HG03103 (cell line): ENCODE data around the gene DAP3.
"Not testable (repeated sequence)": the region's sequence is repeated elsewhere in the genome, so short reads cannot be mapped to it uniquely, and the experiment has no call there.

Experiments
- ATAC-seq: cut with Tn5 transposase; IDR thresholded peaks from one replicate; pipeline ENCODE4 v1.9.1; 2021; ENCODE audit warnings: low read depth; ENCODE audit not compliant: unreplicated experiment

DAP3 gene

GRCh38 chr1:155689081-155689607 lies at the start of gene DAP3:
Gene DAP3 (plus strand): TSS chr1:155689091. CDS start chr1:155709780, 20,689 bp downstream.
- ATAC-seq = not testable (repeated sequence)

DNA sequence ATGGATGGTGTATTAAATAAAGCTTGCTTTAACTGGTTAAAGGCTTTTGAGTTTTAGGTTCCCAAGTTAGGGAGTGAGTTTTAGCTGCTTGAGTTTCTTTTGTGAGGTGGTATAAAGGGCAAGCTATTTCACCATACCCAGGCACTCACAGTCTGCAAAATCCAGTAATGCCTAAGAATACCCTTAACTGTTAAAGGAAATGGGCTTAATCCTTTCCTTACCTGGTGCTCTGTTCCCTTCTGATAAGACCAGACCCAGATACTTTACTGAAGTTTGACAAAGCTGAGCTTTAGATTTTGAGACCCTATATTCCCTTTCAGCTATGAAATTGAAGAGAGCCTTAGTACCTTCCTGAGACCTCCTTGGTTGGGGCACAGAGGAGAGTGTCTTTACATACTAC lies 48.5 kb upstream of the DAP3 start:
- no peak for ATAC-seq

- not testable (repeated sequence) for ATAC-seq
These were observed 46.2 kb upstream of the DAP3 start for GRCh38 chr1:155642559-155643180.

GRCh38 chr1:155643230-155643629 lies 45.7 kb upstream of the DAP3 start:
- ATAC-seq = no peak

GRCh38 chr1:155645034-155645598 lies 43.8 kb upstream of the DAP3 start:
- no peak for ATAC-seq

DNA sequence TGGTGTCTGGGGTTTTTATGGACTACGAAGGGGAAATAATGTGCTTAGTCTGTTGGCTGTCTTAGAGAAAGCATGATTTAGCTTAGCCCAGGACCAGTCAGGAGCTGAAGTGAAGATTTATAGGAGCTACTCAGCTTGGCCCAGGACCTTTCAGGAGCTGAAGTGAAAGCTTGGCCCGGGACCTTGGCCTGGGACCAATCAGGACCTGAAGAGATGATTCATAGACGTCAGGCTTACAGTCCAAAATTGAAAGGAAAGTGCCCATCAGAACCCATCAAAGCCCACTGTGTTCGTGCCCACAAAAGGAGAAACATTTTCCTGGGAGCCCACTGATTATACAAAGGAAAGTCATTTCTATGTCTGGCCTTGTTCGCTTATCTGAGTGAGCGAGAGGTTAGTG lies 43.2 kb upstream of the DAP3 start:
- ATAC-seq = no peak

GRCh38 chr1:155646307-155646706 lies 42.6 kb upstream of the DAP3 start:
- no peak for ATAC-seq

DNA sequence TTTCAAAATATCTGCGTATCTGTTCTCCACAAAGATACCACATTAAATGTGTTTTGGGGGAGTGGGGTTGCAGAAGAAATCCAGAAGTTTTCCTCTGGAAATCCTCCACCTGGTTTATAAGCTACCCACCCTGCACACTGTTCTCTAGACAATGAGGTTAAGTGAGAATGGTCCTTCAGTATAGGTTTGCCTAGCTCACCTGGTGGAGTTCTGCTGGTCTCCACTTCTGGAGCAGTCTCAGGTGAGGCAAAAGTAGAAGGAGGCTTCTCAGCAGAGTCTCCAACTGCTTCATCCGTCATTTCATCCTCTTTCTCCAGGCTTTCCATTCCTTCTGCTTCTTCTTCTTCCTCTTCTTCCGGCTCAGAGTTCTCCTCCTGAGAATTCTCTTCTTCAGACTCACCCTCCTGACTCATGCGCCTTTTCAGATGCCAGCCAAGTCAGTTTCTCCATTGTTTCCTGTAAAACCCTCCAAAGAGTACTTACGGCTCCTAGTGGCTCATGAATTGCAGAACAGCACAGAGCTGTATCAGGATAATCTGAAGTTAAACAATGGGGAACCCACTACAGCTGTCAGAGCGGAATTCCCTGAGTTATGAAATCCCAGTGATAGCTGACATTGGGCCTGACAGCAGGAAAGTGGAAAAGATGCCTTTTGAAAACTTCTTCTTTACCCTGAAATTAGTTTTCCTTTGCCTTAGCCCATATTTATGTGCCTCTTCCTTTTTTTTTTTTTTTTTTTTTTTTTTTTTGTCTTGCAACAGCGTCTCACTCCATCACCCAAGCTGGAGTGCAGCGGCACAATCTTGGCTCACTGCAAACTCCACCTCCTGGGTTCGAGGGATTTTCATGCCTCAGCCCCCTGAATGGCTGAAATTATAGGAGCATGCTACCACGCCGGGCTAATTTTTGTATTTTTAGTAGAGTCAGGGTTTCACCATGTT lies 40.4 kb upstream of the DAP3 start:
- ATAC-seq = no peak

- no peak for ATAC-seq
These were observed 39.2 kb upstream of the DAP3 start for GRCh38 chr1:155649676-155650075.

GRCh38 chr1:155650231-155650757 lies 38.6 kb upstream of the DAP3 start:
- ATAC-seq = no peak

DNA sequence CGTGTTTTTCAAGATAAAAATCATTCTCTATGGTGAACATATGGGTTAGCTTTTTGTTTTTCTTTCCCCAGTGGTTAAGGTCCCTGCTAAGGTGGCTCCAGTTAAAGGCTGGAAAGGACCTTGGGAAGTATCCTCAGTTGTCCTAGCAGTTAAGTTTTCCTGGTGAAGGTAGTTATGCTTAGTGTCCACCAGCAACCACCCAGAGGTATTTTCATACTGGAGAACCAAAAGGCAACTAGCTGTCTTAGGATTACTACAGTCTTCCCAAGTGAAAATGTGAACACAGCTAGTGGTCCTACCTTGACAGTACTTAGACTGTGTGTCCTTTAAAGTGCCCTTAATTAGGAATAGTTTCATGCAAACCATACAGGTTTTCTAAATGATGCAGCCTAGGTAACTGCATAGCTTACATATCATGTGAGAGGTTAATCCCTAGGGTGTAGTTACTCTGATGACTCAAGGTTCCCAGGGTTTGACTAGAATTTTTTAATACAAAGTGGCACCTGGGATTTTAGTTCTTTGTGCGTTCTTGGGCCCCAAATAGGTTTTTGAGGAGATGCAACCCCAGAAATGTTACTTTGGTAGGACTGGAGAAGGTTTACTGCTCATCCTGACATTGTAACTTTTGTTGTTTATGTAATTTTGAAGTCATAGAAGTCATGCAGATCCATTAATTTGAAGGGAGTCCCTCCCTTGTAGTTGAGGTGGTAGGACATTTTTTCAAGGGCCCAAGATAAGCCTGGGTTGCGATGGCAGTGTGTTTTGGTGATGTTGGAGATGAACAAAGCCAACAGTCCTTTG lies 36.8 kb upstream of the DAP3 start:
- no peak for ATAC-seq

GRCh38 chr1:155652951-155653350 lies 35.9 kb upstream of the DAP3 start:
- ATAC-seq = no peak

DNA sequence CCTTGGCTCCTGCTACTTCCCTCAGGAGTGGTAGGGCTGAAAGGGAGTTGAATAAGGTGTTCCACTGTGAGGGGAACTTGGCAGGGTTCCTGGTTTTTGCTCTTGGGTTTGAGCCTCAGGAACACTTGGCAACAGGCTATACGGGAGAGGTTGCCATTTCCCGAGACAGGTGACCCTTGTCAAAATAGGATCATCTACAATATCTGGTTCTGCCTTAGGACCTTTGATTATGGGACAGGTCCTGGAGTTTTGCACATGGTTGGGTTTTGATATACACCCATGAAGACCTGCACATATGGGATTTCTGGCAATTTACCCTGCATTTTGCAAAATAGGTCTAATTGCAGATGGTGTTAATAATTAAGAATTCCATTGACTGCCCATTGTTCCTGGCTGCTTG lies 31.4 kb upstream of the DAP3 start:
- no peak for ATAC-seq

DNA sequence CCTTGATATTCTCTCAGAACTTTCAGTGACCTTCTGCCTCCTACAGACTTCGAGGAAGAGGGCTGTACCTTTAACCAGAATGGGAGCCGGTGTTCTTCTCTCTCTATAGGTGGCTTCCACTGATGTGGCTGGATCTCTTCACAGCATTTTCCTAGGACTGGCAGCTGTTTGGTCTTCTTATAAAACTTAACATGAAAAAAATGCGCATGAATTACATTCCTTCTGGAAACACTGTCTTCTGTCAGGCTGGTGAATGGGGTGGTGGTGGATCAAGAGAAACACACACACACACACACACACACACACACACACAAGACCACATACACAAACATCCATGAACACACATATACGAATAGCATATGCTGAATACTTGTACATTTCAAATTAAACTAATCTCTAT lies 27.7 kb upstream of the DAP3 start:
- ATAC-seq = not testable (repeated sequence)

- ATAC-seq = no peak
These were observed 19.4 kb upstream of the DAP3 start for GRCh38 chr1:155669233-155670162.

- ATAC-seq = no peak
These were observed 17.1 kb upstream of the DAP3 start for GRCh38 chr1:155671750-155672149.

GRCh38 chr1:155673003-155673402 lies 15.9 kb upstream of the DAP3 start:
- ATAC-seq = no peak

GRCh38 chr1:155678027-155678426 lies 10.9 kb upstream of the DAP3 start:
- ATAC-seq = no peak

DNA sequence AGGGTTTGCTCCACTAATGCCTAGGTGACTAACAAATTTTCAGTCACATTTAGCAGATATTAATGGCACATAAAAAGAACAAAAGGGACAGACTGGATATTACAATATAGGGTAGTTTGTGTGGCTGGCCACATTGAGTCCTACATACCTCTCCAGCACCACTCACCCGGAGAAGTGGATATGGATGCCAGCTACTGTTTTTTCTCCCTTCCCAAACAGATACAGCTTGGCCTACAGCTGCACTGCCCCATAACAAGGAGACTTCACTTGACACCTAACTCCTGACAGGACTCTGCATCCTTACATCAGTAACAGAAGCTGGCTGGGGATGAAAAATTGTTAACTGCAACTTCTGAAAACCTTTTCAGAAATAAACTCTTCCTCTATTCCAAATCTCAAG lies 9.9 kb upstream of the DAP3 start:
- ATAC-seq = not testable (repeated sequence)
